Measurements from ENCODE around the gene MAD1L1. TPM values are rescaled to one million over a fixed set of nuclear protein-coding genes. Genes with fewer than 3 reads are reported as not detected.

MAD1L1 gene
- total RNA-seq, 1 experiment from 2014 or later = 46.7 TPM

- CTCF ChIA-PET = no interaction called here
- Histone ChIP-seq H3K4me3 (ENCODE audit: low read depth, low read length, poor library complexity, severe bottlenecking) (no peak overlapping the region), H3K4me1 (ENCODE audit: insufficient read depth, low read length, poor library complexity, severe bottlenecking) (no peaks in the 10 kb centered on the region), H3K27me3 (replicated peaks; ENCODE audit: insufficient read depth, low read depth, low read length, poor library complexity) (no peaks in the 10 kb centered on the region), H3K27ac (ENCODE audit: low read depth, low read length, poor library complexity, severe bottlenecking) (no peak overlapping the region), H3K9me3 (ENCODE audit: low read depth, low read length, poor library complexity, severe bottlenecking) (peaks cover 4% of the 10 kb centered on the region), H3K36me3 (ENCODE audit: insufficient read depth, low read length, poor library complexity, severe bottlenecking) (no peaks in the 10 kb centered on the region)
- POLR2A ChIA-PET (ENCODE audit: low non-redundant PET) = no interaction called here
- intact Hi-C loops (cut with micrococcal nuclease; ENCODE audit: unreplicated experiment) = no loop called here
- TF ChIP-seq EZH2 (IDR thresholded peaks at IDR 0.05; ENCODE audit: borderline replicate concordance, low read depth, low read length, poor library complexity, severe bottlenecking) (no peak), CTCF (conservative IDR thresholded peaks at IDR 0.05; ENCODE audit: low read depth, low read length) (no peak)
- DNase-seq (ENCODE audit: low spot score) = no peak
- no TSS peak for BruUV-seq (replicated peaks)
Measured at GRCh38 chr7:1800902-1801301, 431.8 kb downstream of the MAD1L1 start.

- ChIA-PET CTCF (no interaction called here), POLR2A (ENCODE audit: low non-redundant PET) (no interaction called here)
- Histone ChIP-seq H3K9me3 (ENCODE audit: low read depth, low read length, poor library complexity, severe bottlenecking) (peaks cover 26% of the 10 kb centered on the region), H3K27me3 (replicated peaks; ENCODE audit: insufficient read depth, low read depth, low read length, poor library complexity) (peaks cover 6% of the 10 kb centered on the region), H3K4me1 (ENCODE audit: insufficient read depth, low read length, poor library complexity, severe bottlenecking) (no peaks in the 10 kb centered on the region), H3K4me3 (ENCODE audit: low read depth, low read length, poor library complexity, severe bottlenecking) (no peak overlapping the region), H3K36me3 (ENCODE audit: insufficient read depth, low read length, poor library complexity, severe bottlenecking) (no peaks in the 10 kb centered on the region), H3K27ac (ENCODE audit: low read depth, low read length, poor library complexity, severe bottlenecking) (no peak overlapping the region)
- BruUV-seq (replicated peaks) = no TSS peak
- DNase-seq (ENCODE audit: low spot score) = no peak
- no peak for TF ChIP-seq EZH2 (IDR thresholded peaks at IDR 0.05; ENCODE audit: borderline replicate concordance, low read depth, low read length, poor library complexity, severe bottlenecking)
- no peak for TF ChIP-seq CTCF (conservative IDR thresholded peaks at IDR 0.05; ENCODE audit: low read depth, low read length)
- intact Hi-C loops (cut with micrococcal nuclease; ENCODE audit: unreplicated experiment) = no loop called here
Measured at GRCh38 chr7:1798191-1798590, 434.6 kb downstream of the MAD1L1 start.

- no TSS peak for BruUV-seq (replicated peaks)
- CTCF ChIA-PET = no interaction called here
- Histone ChIP-seq H3K36me3 (ENCODE audit: insufficient read depth, low read length, poor library complexity, severe bottlenecking) (no peaks in the 10 kb centered on the region), H3K4me3 (ENCODE audit: low read depth, low read length, poor library complexity, severe bottlenecking) (no peak overlapping the region), H3K4me1 (ENCODE audit: insufficient read depth, low read length, poor library complexity, severe bottlenecking) (no peaks in the 10 kb centered on the region), H3K27me3 (replicated peaks; ENCODE audit: insufficient read depth, low read depth, low read length, poor library complexity) (peaks cover 6% of the 10 kb centered on the region), H3K27ac (ENCODE audit: low read depth, low read length, poor library complexity, severe bottlenecking) (no peak overlapping the region), H3K9me3 (ENCODE audit: low read depth, low read length, poor library complexity, severe bottlenecking) (peaks cover 22% of the 10 kb centered on the region)
- TF ChIP-seq EZH2 (IDR thresholded peaks at IDR 0.05; ENCODE audit: borderline replicate concordance, low read depth, low read length, poor library complexity, severe bottlenecking) (no peak), CTCF (conservative IDR thresholded peaks at IDR 0.05; ENCODE audit: low read depth, low read length) (peak; percentile 58)
- POLR2A ChIA-PET (ENCODE audit: low non-redundant PET) = no interaction called here
- peak; percentile 56 for DNase-seq (ENCODE audit: low spot score)
- intact Hi-C loops (cut with micrococcal nuclease; ENCODE audit: unreplicated experiment) = no loop called here
Measured at GRCh38 chr7:1794888-1795542, 437.7 kb downstream of the MAD1L1 start.
